Measurements from ENCODE around the gene DUOXA1.

Gene DUOXA1

DNA sequence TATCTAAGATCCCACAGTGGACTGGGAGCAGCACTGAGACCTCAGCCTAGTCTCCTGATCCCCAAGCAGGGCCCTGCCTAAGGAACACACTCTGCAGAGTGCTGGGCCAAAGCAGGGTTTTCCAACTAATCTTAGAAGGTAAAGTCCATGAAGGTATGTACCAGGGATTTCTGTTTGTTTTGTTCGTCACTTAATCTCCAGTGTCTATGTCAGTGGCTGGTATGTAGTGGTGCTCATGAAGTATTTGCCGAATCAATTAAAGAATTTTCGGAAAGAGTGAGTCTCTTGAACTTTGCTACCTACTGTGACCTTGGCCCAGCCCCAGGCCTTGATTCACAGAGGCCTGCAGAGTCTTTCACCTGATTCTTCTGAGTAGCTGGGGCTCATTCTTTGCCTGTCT is 1.8 kb upstream of the DUOXA1 start:
- DNase-seq (ENCODE audit: low spot score), result no peak

DNA sequence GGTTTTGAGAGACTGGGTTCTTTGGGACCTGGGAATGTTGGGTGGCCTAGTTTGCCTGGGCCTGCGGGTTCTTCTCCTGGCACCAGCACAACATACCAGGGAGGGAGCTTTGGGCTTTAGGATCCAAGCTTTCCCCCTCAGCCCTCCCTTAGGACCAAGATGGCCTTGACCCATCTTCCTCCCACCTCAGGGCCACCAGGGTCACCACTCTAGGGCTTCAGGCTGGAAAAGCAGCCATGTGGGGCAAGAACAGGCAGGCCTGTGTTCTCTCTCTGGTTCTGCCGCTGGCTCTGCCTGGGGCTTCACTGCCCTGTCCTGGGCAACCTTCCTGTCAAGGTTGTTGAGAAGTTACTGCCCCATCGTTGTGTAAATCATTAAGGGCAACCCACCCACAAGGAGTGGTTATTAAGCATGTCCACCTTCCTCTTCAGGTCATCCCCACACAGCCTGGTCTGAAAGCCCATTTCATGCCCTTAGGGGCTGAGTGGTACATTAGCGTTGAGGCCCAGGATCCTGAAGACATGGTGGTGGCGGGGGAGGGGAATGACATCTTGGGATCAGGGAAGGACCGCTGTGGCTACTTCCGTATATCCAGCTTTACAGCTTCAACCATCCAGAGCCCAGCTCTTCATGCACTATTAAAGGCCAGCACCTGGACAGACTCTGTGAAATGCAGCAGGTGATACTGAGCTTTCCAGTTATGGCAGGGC is 767 bp upstream of the DUOXA1 start:
- DNase-seq (ENCODE audit: low spot score), result no peak

DNA sequence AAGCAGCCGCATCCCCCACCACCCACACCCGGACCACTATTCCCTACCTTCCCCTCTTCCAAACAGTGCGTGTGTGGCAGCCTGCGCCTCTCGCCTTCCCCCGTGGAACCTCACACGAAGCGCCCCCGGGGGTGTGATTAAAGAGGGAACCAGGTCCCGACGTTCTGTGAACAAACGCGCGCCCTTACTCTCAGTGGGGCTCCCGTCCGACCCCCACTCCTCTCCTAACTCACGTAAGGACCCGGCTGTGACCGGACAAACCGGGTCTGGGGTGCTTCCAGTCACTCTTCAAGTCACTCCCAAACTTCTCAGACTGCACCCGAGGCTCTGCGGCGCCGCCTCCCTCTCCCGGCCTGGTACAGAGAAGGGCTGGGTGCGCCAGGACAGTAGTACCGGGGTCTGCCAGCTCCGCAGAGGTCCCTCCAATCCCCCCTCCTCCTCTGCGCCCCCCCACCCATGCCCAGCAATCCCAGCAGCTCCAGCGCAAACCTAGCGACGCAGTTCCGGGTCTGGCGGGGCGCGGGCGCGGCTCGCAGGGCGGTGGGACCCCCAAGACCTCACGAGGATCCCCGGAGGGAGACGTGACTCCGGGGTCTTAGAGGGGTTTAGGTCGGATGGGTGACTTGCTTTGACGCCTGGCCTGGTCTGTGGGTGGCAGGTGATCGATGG is 574 bp downstream of the DUOXA1 start:
- no peak for DNase-seq (ENCODE audit: low spot score)

DNA sequence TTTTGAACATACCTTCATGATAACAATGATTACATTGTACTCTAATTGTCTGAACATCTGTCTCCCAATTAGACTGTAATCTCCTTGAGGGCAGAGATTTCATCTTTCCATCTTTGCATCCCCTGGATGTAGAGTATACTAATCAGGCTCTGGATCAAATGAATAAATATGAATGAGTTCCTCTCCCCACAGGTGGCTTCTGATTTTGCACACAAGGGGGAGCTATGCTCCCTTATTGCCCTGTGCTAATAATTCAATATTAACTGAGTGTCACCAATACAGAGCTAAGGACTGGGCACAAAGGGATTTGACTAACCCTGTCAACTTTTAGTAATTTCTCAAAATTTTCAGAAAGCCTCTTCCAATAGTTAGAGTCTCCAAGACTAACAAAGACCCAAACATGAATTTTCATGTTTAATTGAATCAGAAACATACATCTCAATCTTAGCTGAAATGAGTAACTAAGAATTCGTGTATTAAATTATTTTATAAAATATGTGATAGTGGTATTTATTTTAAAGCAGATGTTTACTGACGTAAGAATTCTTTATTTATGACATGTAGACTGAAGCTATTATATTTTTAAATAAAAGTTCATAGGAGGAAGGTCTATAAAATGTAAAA is 3.0 kb downstream of the DUOXA1 start:
- DNase-seq (ENCODE audit: low spot score), result no peak

- DNase-seq (ENCODE audit: low spot score), result no peak
Observed at GRCh38 chr15:45123397-45123796, 6.3 kb downstream of the DUOXA1 start.

DNA sequence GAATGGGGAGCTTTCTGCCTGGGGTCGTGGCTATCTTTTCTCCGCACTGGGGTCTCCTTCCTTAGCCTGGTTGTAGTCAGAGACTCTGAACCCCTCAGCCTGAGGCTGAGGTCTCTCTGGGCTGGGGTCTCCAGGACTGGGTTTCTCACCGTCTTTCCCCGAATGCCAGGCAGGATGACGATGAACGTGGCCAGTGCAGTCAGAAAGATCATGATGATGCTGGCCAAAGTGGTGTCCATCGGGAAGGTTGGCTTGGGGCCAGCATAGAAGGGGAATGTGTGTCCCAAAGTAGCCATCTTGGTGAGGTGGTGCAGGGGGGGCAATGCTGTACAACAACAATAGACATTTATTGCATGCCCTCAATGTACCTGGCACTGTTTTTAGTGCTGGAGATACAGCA is 7.0 kb downstream of the DUOXA1 start:
- DNase-seq (ENCODE audit: low spot score), result no peak

- DNase-seq (ENCODE audit: low spot score), result no peak
Observed at GRCh38 chr15:45121706-45122417, 7.8 kb downstream of the DUOXA1 start.

DNA sequence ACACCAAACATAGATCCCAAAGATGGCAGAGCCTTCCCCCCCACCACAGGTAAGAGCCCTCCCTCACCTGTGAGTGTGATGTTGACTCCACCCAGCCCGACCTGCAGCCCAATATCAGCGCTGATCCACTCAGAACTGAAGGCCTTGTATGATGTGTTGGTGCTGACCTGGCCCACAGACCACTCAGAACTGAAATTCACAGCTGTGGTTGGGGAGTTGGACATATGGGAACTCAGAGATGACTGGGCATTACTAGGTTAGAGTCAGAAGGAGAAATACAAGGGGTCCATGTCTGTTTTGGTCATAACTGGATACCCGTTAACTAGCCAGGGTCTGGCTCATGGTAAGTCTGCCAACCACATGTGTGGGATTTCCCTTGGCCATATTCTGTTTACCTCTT is 8.7 kb downstream of the DUOXA1 start:
- DNase-seq (ENCODE audit: low spot score), result no peak

GRCh38 chr15:45120081-45120972 is 9.4 kb downstream of the DUOXA1 start:
- no peak for DNase-seq (ENCODE audit: low spot score)

DNA sequence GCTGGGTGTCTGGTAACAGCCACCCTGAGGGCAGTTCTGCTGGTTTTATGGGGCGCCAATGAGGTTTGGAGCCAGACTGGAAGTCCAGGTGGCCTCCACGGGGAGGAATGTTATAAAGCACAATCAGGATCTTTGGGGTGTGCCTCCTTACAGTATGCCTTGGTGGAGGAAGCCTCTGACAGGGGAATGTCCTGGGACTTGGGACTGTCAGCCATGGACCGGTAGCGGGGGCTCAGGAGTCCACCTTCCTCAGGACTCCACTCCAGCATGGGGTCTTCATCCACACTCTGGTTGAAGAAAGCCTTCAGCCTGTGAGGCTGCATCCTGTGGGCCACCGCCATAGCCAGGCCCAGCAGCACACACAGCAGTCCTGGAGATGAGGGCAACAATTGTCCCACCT is 10.7 kb downstream of the DUOXA1 start:
- DNase-seq (ENCODE audit: low spot score), result no peak

- DNase-seq (ENCODE audit: low spot score), result peak; percentile 91
Observed at GRCh38 chr15:45118131-45118588, 11.5 kb downstream of the DUOXA1 start.

DNA sequence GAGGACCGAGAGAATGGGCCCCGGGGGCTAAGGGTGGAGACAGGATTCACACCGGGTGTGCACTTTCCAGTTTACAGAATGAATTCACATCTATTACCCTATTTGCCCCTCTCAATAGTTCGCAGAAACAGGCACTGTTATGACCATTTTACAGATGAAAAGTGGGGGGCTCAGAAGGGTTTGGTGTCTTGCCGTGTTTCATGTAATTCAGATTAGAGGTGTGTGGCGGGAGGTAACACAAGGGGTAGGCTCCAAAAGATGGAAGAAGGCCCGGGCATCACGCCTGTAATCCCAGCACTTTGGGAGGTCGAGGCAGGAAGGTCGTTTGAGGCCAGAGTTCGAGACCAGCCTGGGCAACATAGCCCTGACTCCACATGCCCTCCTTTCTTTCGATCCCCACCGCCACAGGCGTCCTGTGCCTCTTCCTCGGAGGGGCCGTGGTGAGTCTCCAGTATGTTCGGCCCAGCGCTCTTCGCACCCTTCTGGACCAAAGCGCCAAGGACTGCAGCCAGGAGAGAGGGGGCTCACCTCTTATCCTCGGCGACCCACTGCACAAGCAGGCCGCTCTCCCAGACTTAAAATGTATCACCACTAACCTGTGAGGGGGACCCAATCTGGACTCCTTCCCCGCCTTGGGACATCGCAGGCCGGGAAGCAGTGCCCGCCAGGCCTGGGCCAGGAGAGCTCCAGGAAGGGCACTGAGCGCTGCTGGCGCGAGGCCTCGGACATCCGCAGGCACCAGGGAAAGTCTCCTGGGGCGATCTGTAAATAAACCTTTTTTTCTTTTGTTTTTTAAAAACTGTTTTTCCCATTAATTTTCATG is 12.2 kb downstream of the DUOXA1 start:
- DNase-seq (ENCODE audit: low spot score), result no peak

GRCh38 chr15:45116482-45117307 is 13.0 kb downstream of the DUOXA1 start:
- no peak for DNase-seq (ENCODE audit: low spot score)

DNA sequence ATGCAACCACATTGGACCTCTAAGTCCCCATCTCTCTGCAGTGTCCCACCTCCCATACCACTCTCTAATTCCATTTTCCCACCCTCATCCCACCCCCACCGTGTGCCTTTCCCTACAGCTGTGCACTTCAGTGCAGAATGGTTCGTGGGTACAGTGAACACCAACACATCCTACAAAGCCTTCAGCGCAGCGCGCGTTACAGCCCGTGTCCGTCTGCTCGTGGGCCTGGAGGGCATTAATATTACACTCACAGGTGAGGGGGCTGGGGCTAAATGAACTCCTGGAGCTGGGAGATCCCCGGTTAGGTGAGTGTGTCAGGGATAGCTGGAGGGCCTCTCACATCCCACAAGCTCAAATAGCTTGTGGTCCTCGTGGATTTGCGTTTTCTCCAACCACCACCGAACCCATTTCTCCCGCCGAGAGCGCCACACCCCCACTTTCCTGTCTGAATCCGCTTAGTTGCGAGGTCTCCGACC is 13.6 kb downstream of the DUOXA1 start:
- no peak for DNase-seq (ENCODE audit: low spot score)

DNA sequence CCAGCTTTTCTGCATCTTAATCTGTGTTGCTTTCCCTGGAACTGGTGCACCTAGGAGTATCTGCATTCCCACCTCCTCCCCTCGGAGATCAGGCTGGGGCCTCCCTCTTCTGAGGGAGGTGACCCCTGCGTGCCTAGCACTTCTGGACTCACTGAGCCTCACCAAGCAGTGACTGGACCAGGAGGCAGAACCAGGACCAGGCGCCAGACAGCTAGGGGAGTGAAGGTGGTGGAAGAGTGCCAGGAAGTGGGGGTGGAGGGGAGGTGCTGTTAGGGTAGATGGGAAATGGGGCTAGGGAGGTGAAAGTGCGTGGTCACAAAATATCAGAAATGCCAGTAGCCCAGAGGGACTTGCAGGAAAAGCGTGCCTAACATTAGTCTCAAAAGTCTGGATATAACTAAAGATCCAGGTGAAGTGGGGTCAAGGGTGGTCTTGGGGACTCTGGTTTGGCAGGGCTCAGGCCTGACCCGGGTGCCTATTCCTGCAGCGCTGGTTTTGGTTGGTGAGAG is 14.3 kb downstream of the DUOXA1 start:
- no peak for DNase-seq (ENCODE audit: low spot score)

DNA sequence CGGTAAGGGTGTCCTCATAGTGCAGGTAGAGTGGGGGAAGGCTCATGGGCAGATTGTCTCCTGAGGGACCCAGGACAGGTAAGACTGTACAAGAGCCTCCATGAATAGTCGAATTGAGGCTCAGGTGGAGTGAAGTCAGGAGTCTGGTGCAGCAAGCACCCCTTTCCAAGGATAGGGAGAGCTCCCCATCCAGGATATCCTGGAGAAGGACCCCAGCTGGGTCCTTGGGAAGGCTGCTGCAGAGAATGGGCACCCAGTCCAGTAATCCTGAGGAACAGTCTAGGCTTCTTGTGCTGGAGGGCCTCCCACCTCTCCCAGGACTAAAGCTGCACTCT is 15.0 kb downstream of the DUOXA1 start:
- DNase-seq (ENCODE audit: low spot score), result no peak

DNA sequence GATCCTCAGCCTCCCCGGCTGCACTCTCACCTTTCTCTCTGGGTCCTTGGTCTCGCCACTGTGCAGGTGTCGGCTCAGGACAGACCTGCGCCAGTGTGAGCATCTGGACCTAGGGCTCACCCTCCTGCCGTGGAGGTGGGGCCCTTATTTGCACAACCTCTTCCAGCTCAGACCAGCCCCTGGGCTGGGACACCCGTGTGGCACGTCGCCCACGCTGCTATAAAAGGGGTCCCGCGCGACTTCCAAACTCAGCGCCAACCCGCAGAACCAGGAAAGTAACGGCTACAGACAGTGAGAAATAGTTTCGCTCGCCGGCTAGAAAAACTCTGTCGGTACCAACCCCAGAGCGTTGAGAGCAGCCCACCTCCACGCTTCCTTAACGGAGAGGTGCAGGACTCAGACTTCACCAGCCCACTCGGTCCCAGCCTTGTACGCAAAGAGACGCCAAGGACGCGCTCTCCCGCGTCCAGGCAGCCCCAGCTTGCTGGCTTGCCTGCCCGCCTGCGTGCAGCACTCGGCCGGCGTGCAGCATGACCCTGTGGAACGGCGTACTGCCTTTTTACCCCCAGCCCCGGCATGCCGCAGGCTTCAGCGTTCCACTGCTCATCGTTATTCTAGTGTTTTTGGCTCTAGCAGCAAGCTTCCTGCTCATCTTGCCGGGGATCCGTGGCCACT is 15.5 kb downstream of the DUOXA1 start, which contains the start of the genes DUOX2 and DUOXA2:
DUOX2 (minus strand) TSS at position 97 of the 675 bp plus-strand sequence. CDS start 761 bp downstream, outside the sequence.
DUOXA2 (plus strand) TSS at position 251 of the 675 bp plus-strand sequence; CDS start at position 531, 280 bp downstream.
- no peak for DNase-seq (ENCODE audit: low spot score)

DNA sequence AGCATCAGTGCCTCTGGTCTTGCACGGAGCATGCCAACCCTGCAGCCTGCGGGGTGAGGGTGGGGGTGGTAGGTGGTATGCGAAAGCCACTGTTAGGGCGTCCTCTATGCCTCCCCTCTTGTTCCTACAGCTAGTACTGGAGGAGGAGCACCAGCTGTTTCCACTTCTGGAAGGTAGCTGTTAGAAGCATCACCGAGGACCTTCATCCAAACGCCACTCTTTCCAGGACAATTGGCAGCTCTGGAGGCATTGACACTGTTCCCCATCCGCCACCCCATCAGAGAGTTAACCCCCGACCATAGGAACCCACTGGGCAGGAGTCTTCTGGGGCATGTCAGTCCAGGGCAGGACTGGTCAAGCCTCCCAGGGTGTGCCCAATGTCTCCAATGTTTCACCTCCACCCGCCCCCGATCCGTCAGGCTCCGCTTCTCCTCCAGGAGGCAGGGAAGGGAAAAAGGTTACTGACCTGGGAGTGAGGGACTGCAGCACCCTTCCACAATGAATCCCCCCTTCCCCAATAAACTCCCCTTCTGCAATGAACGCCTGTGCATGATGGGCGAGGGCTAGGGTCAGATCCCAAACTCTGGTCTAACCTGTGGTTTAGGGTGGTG is 16.2 kb downstream of the DUOXA1 start:
- DNase-seq (ENCODE audit: low spot score), result no peak

Measured in iPS-NIHi11 (cell line).